ENCODE results near the gene TNIP1.

TNIP1 gene, protein sequence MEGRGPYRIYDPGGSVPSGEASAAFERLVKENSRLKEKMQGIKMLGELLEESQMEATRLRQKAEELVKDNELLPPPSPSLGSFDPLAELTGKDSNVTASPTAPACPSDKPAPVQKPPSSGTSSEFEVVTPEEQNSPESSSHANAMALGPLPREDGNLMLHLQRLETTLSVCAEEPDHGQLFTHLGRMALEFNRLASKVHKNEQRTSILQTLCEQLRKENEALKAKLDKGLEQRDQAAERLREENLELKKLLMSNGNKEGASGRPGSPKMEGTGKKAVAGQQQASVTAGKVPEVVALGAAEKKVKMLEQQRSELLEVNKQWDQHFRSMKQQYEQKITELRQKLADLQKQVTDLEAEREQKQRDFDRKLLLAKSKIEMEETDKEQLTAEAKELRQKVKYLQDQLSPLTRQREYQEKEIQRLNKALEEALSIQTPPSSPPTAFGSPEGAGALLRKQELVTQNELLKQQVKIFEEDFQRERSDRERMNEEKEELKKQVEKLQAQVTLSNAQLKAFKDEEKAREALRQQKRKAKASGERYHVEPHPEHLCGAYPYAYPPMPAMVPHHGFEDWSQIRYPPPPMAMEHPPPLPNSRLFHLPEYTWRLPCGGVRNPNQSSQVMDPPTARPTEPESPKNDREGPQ

GRCh38 chr5:151080613-151081430, at the start of gene TNIP1:
Gene TNIP1 (minus strand): TSS chr5:151081034. CDS start chr5:151065095, 15,939 bp downstream.
- DNase-seq = peak; percentile 78

DNA sequence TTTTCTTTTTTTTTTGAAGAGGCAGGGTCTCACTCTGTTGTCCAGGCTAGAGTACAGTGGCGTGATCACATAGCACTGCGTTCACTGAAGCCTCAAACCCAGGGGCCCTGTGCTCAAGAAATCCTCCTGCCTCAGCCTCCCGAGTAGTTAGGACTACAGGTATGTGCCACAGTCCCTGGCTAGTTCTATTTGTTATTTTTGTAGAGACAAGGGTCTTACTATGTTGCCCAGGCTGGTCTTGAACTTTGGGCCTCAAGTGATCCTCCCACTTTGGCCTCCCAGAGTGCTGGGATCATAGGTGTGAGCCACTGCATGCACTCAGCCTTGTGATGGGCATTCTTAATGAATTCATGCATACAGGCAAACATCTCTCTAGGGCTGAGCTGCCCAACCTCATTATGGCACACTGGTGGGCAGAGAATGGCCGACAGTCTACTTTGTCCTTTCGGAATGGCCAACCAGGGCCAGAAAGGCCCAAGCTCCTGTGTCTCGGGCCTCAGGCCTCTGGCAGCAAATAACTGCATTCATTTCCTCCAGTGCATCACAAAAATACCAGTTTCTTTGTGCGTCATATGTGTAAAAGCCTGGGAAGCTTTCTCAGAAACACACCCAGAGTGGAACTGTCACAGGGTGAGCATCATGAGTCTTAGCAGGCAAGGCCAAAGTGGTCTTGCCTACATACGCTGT, 49.5 kb upstream of the TNIP1 start:
- no peak for DNase-seq

DNA sequence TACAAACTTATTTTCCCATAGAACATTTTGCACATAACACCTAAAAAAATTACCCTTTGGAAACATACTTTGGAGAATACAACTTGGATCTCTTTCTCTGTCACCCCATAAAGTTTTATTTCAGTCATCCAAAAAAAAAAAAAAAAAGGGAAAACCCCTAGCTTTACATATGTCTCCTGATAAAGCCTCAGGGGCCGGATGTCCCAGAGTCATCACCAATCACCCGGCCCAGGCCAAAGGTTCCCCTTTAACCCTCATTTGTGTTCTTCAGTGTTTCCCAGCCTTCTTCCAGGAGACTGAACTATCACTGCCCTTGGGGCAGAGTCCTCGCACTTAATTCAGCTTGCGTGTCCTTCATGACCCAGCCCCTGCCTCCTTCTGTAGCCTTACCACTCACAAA, 48.0 kb upstream of the TNIP1 start:
- no peak for DNase-seq

DNA sequence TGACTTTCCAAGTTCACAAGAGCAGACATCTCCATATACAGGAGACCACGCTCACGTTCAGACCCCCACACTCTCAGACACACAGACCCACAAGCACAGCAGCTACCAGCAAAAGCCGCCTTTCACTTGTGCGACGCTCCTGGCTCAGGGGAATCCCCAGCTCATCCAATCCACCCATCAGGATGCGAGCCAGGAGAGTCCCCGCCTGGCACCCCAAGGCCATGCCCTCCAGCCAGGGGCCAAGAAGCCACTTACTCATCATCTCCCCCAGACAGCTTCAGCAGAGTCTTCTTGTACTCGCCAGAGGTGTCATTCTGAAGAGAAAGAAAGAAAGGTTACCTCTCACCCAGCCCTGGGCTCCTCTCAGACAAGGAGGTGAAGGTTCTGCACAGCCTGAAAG, 47.1 kb upstream of the TNIP1 start:
- DNase-seq = no peak

DNA sequence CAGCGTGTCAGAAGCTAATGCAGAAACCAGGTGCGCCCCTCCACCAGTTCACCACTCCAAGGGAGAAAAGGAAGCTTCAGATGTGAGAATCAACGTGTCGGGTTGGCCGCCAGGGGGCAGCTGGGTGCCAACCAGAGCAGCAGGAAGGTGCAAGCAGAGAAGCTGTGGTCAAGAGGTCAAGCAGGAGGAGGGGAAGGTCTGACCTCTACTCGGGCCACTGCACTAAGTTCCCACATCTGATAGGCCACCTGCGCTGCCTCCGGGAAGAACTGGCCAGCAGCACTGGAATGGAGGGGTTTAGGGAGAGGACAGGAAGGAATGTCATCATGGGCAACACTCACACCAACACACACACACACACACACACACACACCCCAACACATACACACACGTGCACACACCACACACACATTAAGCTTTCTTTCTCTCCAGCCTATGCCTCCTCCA, 45.4 kb upstream of the TNIP1 start:
- no peak for DNase-seq

GRCh38 chr5:151125421-151125820, 44.6 kb upstream of the TNIP1 start:
- DNase-seq = no peak

- DNase-seq = no peak
These were observed 43.3 kb upstream of the TNIP1 start for GRCh38 chr5:151123897-151124751.

DNA sequence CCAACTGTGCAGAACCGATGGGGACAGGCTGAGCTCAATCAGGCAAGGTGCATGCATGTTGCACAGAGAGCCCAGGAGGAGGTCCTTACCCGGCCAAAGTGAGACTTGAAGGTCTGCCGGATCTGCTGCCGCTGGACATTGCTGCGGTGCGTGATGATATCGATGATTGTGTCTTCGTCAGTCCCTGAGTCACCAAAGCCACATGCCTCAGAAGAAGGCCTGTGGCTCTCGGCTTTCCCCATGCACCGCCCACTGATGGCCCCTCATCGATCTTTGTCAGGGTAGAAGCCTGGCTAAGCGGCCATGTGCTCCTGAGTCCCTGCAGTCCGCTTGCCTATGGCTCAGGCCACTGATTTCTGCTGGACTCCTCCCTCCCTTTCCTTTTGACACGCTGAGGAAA, 42.0 kb upstream of the TNIP1 start:
- DNase-seq = no peak

DNA sequence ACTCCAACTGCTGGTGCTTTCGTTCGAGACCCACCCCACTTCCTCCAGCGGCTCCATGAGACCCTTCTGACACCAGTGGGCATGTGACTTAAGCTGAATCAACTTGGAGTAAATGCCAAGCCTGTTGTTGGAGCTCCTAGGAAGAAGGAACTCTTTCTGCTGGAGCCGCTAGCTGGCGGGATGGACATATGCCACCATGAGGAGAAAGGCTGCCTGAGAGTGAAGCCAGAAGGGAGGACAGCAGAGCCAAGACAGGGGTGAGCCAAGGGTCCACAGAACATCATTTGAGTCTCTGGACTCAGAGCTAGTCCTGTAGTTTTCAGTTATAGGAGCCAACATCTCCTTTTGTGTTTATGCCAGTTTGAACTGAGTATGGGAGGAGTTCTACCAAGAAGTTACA, 40.8 kb upstream of the TNIP1 start:
- no peak for DNase-seq

DNA sequence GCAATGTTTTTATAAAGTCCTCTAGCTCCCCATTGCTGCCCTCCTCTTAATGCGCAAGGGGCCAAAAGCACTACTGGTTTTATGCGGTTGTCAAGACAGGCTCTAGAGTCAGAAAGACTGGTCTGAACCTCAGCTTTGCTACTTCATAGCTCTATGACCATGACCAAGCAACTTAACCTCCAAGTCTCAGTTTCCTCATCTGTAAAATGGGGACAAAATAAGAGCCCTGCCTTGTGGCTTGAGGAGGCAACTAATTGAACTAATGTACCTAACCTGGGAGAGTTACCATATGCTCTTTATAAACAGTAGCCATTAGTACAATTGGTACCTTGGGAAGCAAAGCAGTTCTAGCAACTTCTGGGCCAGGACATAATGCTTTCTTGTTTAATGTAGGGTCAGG, 40.3 kb upstream of the TNIP1 start:
- no peak for DNase-seq

DNA sequence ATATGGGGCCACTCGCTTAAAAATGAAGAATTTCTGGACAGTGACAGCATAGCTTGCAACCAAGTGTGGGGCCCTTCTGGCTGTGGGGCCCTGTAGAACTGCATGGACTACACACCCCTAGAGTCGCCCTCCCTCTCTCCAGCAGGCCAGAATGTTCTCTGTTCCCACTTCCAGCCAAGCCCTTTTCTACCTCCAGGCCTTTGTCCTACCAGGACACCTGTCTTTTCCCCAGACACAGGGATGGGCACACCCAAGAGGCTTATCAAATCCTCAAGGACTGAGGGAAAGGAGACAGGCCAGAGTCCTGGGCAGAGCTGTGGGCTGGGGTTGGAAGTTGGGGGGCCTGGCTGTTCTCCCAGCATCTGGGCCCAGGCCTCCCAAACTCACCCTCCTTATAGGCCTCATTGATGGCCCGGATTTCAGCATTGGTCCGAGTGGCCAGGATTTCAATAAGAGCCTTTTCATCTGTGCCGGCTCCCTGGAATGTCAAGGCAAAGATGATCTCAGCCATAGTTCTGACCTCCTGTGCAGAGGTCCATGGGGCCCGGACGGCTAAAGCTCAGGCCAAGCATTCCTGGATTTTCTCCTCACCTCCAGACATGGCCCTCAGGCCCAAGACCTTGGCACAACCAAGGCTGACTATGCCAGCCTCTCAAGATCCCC, 38.2 kb upstream of the TNIP1 start:
- DNase-seq = no peak

DNA sequence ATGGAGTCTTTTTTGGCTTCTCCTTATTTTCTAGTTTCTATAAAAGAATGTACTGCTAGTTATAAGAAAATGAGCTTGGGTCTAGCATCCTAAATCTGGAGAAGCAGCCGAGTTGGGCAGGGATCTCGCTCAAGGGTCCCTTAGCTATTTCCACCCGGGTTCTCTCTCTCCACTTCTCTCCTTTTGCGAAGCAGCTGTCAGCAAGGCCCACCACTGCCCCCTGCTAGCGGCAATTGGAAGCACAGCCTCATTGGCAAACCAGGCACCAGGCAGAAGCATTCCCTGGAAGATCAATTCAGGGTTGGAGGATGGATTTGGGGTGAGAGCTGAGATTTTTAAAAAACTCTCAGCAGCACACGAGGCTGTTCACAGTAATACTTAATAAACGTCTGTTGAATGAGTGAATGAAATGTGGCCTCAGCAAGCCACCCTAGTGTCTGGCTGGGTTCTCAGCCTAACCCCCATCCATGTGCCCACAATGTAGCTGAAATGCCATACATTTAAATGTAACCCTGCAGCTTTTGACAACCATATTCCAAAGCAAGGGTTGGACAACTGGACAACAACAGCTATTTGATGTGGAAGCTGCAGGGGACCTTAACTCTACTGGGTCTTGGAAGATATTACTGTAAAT, 34.6 kb upstream of the TNIP1 start:
- DNase-seq = peak; percentile 11

DNA sequence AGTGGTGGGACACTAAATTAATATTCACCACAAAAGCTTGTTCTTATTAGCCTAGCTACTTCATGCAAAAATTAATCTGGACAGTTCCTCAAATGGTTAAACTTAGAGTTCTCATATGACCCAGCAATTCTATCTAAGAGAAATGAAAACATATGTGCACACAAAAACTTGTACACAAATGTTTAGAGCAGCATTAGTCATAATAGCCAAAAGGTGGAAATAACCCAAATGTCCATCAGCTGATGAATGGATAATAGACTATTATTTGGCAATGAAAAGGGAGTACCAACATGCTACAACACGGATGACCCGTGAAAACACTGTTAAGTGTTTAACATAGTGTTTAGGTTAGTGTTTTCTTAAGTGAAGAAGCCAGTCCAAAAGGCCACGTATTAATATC, 32.8 kb upstream of the TNIP1 start:
- no peak for DNase-seq

- no peak for DNase-seq
These were observed 30.2 kb upstream of the TNIP1 start for GRCh38 chr5:151110992-151111391.

GRCh38 chr5:151110122-151110681, 29.4 kb upstream of the TNIP1 start:
- DNase-seq = no peak

- no peak for DNase-seq
These were observed 27.7 kb upstream of the TNIP1 start for GRCh38 chr5:151108566-151108965.

DNA sequence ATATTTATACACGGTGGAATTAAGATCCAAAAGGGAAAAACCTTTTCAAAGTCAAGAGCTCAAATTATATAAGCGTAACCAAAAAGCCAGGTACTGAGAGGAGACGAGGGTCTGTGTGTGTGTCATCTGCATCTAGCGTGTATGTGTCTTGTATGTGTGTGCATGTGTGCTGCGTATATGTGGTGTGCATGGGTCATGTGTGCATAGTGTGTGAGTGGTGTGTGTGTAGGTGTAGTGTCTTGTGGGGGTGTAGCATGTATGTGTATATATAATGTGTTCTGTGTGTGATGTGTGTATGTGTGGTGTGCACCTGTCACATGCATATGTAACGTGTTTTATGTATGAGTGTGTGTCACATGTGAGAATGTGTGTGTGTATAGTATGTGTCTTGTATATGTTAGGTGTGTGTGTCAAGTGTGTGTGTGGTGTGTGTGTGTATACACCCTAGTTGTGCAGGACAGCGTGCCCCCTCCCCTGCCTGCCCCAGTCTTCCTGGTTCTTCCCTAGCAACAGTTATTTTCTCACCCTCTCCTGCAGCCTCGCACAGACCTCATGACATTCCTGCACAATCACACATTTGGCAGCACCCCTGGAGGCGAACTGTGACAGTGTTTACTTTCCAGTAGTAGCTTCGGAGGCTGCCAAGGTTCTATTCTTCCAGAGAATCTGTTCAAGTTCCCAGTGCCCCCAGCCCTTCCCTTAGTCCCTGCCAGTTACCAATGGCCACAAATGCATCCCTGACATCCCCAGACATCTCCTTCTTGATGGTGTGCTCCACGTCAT, 27.1 kb upstream of the TNIP1 start:
- DNase-seq = no peak

DNA sequence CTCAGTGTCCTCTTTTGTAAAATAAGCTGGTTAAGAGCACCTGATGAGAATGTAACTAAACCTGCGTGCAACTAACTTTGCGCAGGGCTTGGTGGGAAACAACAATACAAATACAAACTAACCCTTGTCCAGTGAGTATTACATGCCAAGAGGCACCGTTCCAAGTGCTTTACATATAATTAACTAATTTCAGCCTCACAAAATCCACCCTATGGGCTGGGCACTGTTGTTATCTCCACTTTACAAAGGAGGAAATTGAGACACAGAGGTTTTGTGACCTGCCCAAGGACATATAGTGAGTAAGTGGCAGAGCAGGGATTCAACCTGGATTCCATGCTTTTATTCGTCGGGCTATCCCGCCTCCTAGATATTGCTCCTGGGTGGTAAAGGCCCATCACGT, 26.2 kb upstream of the TNIP1 start:
- DNase-seq = no peak

DNA sequence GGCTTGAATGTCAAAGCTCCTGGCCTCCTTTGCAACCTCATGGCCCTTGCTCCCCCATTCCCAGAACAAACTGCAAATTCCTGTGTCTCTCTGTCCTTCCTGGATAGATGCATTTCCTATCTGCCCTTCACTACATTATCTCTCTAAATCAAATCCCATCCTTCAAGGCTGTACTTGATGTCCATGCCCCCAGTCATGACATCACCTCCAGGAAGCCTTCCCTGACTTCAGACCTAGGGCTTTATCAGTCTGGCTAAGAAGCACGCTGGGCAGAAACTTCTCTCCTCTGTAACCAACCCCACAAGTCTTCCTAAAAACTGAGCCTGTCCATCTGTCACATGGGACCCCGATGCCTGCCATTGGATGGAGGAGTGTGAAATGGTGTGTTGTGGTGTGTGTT, 25.7 kb upstream of the TNIP1 start:
- DNase-seq = no peak

GRCh38 chr5:151106043-151106442, 25.2 kb upstream of the TNIP1 start:
- no peak for DNase-seq
